Upper lobe of right lung (tissue), 1 donor: ENCODE results near the gene CAP1. TPM values are rescaled to one million over a fixed set of nuclear protein-coding genes. Genes with fewer than 3 reads are reported as not detected.
"Not testable (repeated sequence)": the region's sequence is repeated elsewhere in the genome, so short reads cannot be mapped to it uniquely, and the experiment has no call there.

Experiments used
- ATAC-seq: fragments of 200-7000 bp; cut with Tn5 transposase; one replicate; pipeline ENCODE4 v1.9.1; 2020; ENCODE audit warnings: mild to moderate bottlenecking, moderate library complexity
- DNase-seq: peaks from one replicate; pipeline ENCODE4 v3.0.0-alpha.2; 2020
- H3K27ac ChIP-seq: fragments of 200-600 bp; one replicate; pipeline ENCODE4 v1.8.0; 2022
- H3K27me3 ChIP-seq: fragments of 200-600 bp; one replicate; pipeline ENCODE4 v1.8.0; 2022; ENCODE audit warnings: mild to moderate bottlenecking
- H3K36me3 ChIP-seq: fragments of 200-600 bp; one replicate; pipeline ENCODE4 v1.8.0; 2022
- H3K4me1 ChIP-seq: fragments of 200-600 bp; one replicate; pipeline ENCODE4 v1.8.0; 2022
- H3K4me3 ChIP-seq: fragments of 200-600 bp; one replicate; pipeline ENCODE4 v1.8.0; 2022; ENCODE audit warnings: mild to moderate bottlenecking
- H3K9me3 ChIP-seq: fragments of 200-600 bp; one replicate; pipeline ENCODE4 v1.8.0; 2022
- CTCF ChIP-seq: fragments of 200-600 bp; IDR thresholded peaks from one replicate; pipeline ENCODE4 v1.8.0; 2022; ENCODE audit warnings: antibody characterized with exemption
- intact Hi-C: fragments of 100-400 bp; cut with DNase I; formaldehyde crosslinking; loops from one replicate; pipeline ENCODE4 v1.11.0; 2022
- total RNA-seq: library from RNA; stranded (reverse); fragmentation: NEBNext Ultra II Directional; extraction: Animal tissue kit (Norgen Biotek cat#: 25700); gene quantifications from one replicate; pipeline ENCODE4 v1.2.1, GENCODE V29; 2021
- donor health status: DM: no; HTN: yes; CAD: no; lungs with severe emphysema.

The CAP1 gene
- total RNA-seq, 1 donor from 2014 or later: 373 TPM

GRCh38 chr1:40036574-40036973 lies 4.0 kb upstream of the CAP1 start:
- no peaks in the 10 kb centered on the region for H3K9me3 ChIP-seq
- peaks cover 27% of the 10 kb centered on the region for H3K4me1 ChIP-seq
- H3K27me3 ChIP-seq: no peaks in the 10 kb centered on the region
- no peak for TF ChIP-seq CTCF
- no peak overlapping the region for H3K27ac ChIP-seq
- DNase-seq (no peak), ATAC-seq (no peak)
- intact Hi-C loops: no loop called here
- no peak overlapping the region for H3K4me3 ChIP-seq
- no peaks in the 10 kb centered on the region for H3K36me3 ChIP-seq

GRCh38 chr1:40037254-40037653 lies 3.3 kb upstream of the CAP1 start:
- peaks cover 34% of the 10 kb centered on the region for H3K4me1 ChIP-seq
- intact Hi-C loops, H3K27ac ChIP-seq: not testable (repeated sequence)

GRCh38 chr1:40038697-40039096 lies 1.8 kb upstream of the CAP1 start:
- intact Hi-C loops: no loop called here
- Histone ChIP-seq H3K9me3 (no peaks in the 10 kb centered on the region), H3K27me3 (no peaks in the 10 kb centered on the region), H3K4me3 (no peak overlapping the region), H3K36me3 (no peaks in the 10 kb centered on the region), H3K27ac (peak overlapping the region; percentile 99), H3K4me1 (peaks cover 49% of the 10 kb centered on the region)
- DNase-seq (no peak), ATAC-seq (no peak)
- no peak for TF ChIP-seq CTCF

More at GRCh38 chr1:40037254-40037653, 3.3 kb upstream of the CAP1 start:
- not testable (repeated sequence) for H3K27me3 ChIP-seq, H3K4me3 ChIP-seq, H3K36me3 ChIP-seq, H3K9me3 ChIP-seq, DNase-seq, ATAC-seq

GRCh38 chr1:40039245-40039756 lies 1.2 kb upstream of the CAP1 start:
- H3K4me3 ChIP-seq: peak overlapping the region; percentile 99
- H3K4me1 ChIP-seq: peaks cover 55% of the 10 kb centered on the region
- no peaks in the 10 kb centered on the region for H3K36me3 ChIP-seq
- no peak for DNase-seq
- intact Hi-C loops: no loop called here
- H3K27me3 ChIP-seq: no peaks in the 10 kb centered on the region
- no peak for ATAC-seq
- H3K9me3 ChIP-seq: no peaks in the 10 kb centered on the region
- no peak for TF ChIP-seq CTCF
- H3K27ac ChIP-seq: peak overlapping the region; percentile 99

GRCh38 chr1:40039757-40040510 lies 595 bp upstream of the CAP1 start:
- H3K4me3 ChIP-seq: peak overlapping the region; percentile 99
- ATAC-seq: peak; percentile 81
- DNase-seq: peak; percentile 95
- no peaks in the 10 kb centered on the region for H3K9me3 ChIP-seq
- intact Hi-C loops: no loop called here
- TF ChIP-seq CTCF: no peak
- H3K27ac ChIP-seq: peak overlapping the region; percentile 99
- H3K4me1 ChIP-seq: peaks cover 57% of the 10 kb centered on the region
- no peaks in the 10 kb centered on the region for H3K27me3 ChIP-seq
- H3K36me3 ChIP-seq: no peaks in the 10 kb centered on the region

GRCh38 chr1:40041466-40041838 lies 923 bp downstream of the CAP1 start:
- Histone ChIP-seq H3K27me3 (no peaks in the 10 kb centered on the region), H3K4me1 (peaks cover 61% of the 10 kb centered on the region), H3K27ac (peak overlapping the region; percentile 99), H3K36me3 (peaks cover 9% of the 10 kb centered on the region), H3K9me3 (no peaks in the 10 kb centered on the region), H3K4me3 (peak overlapping the region; percentile 99)
- intact Hi-C loops: no loop called here
- ATAC-seq (no peak), DNase-seq (no peak)
- no peak for TF ChIP-seq CTCF
